HG03571 (cell line): Measurements from ENCODE around the gene MATCAP1.

Experiments
- ATAC-seq: cut with Tn5 transposase; IDR thresholded peaks from one replicate; pipeline ENCODE4 v1.9.1; 2021; ENCODE audit not compliant: unreplicated experiment

The MATCAP1 gene

GRCh38 chr16:67183627-67184452 lies at the start of gene MATCAP1:
Gene MATCAP1, minus strand, starts transcription at chr16:67183963. Its CDS starts 3,353 bp downstream, at chr16:67180610.
- peak; percentile 85 for ATAC-seq

- ATAC-seq: no peak
These were observed 47.3 kb upstream of the MATCAP1 start for GRCh38 chr16:67230809-67231660.

GRCh38 chr16:67229906-67230808 lies 46.4 kb upstream of the MATCAP1 start:
- no peak for ATAC-seq

- ATAC-seq: no peak
These were observed 45.1 kb upstream of the MATCAP1 start for GRCh38 chr16:67228905-67229304.

- ATAC-seq: no peak
These were observed 44.4 kb upstream of the MATCAP1 start for GRCh38 chr16:67228034-67228785.

- ATAC-seq: no peak
These were observed 43.8 kb upstream of the MATCAP1 start for GRCh38 chr16:67227567-67227921.

GRCh38 chr16:67226804-67227566 lies 43.2 kb upstream of the MATCAP1 start, which contains the start of gene TMEM208:
Gene TMEM208, plus strand, starts transcription at chr16:67227130. Its CDS starts 89 bp downstream, at chr16:67227219.
- ATAC-seq: peak; percentile 87

- no peak for ATAC-seq
These were observed 42.6 kb upstream of the MATCAP1 start for GRCh38 chr16:67226295-67226803.

- no peak for ATAC-seq
These were observed 40.2 kb upstream of the MATCAP1 start for GRCh38 chr16:67223992-67224391.

- no peak for ATAC-seq
These were observed 33.1 kb upstream of the MATCAP1 start for GRCh38 chr16:67216612-67217490.

- ATAC-seq: no peak
These were observed 31.9 kb upstream of the MATCAP1 start for GRCh38 chr16:67215706-67216105.

GRCh38 chr16:67213197-67214019 lies 29.6 kb upstream of the MATCAP1 start:
- no peak for ATAC-seq

- no peak for ATAC-seq
These were observed 29.0 kb upstream of the MATCAP1 start for GRCh38 chr16:67212766-67213165.

- no peak for ATAC-seq
These were observed 27.9 kb upstream of the MATCAP1 start for GRCh38 chr16:67211674-67212073.

GRCh38 chr16:67210069-67210937 lies 26.5 kb upstream of the MATCAP1 start:
- ATAC-seq: no peak

- no peak for ATAC-seq
These were observed 25.8 kb upstream of the MATCAP1 start for GRCh38 chr16:67209565-67209964.
